HG02870 (cell line): ENCODE results near the gene RIT2.

Experiments used
- ATAC-seq: cut with Tn5 transposase; IDR thresholded peaks from one replicate; pipeline ENCODE4 v1.9.1; 2021; ENCODE audit warnings: mild to moderate bottlenecking, moderate library complexity; ENCODE audit not compliant: unreplicated experiment

The RIT2 gene

DNA sequence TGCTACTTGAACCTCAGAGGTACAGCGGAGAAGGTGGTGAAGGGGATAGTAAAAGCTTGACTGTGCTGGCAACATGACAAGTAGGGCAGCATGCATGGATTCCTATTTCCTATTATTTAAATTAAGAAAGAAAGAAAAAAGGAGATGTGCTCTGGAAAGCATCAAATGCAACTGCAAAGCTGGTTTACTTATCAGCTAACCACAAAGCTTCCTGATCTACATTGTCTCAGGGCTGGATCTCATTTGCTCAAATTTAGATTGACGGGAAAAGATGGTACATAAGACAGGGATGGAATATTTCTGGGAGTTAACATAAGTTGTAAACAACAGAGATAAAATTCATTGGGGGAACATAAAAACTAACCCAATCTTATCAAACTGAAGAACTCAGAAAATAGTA, 178.0 kb downstream of the RIT2 start:
- no peak for ATAC-seq

DNA sequence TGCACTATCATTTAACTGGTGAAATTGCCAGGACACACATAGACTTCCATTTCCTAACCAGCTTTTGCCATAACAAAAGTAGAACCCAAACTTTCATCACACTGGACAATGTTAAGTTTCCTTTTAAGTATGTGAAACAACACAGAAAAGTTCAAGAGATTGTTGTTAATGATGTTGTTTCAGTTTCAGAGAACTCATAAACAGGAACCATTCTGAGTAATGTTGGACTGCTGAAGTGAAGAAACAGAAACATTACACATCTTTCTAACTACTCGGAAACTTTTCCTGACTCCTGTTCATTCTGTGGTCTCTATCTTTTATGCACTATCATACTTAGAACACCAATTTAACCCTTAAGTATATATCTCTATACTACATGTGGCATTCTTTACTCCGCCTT, 179.2 kb downstream of the RIT2 start:
- ATAC-seq, result no peak

DNA sequence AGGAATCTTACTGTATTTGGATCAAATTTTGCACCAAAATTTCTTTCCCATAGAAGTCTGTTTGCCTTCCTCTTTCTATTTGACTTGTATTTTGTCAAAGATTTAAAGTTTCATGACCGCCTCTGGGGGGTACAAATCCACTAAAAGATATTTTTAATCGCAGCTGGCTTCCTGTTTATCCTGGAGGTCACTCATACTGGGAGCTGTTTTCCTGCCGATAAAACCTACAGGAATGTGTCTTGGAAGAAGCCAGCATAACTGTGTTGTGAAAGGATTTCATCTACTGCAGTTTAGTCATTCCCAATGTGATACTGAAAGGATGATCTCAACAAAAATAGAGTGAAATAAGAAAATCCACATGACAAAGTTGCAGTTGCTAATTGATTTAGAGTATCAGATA, 184.0 kb downstream of the RIT2 start:
- ATAC-seq, result no peak

GRCh38 chr18:42929857-42930256, 185.6 kb downstream of the RIT2 start:
- no peak for ATAC-seq

DNA sequence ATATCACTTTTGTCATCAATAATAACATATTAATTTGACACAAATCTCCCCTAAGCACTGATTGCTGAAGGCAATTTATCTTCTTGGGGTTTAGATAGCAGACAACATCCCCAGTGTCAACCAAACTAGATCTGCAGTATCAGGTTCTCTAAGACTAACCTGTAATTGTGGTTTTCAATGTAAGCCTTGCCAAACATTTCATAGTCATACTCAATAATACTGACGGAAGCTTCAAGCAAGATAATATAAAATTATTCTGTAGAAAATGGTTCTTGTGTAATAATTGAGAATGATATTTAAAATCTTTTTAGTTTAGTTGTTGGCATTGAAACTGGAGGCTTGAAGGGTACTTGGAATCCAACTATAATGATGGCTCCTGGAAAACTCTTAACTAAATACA, 186.3 kb downstream of the RIT2 start:
- no peak for ATAC-seq

GRCh38 chr18:42925036-42925435, 190.4 kb downstream of the RIT2 start:
- no peak for ATAC-seq

GRCh38 chr18:42922363-42922762, 193.1 kb downstream of the RIT2 start:
- no peak for ATAC-seq

DNA sequence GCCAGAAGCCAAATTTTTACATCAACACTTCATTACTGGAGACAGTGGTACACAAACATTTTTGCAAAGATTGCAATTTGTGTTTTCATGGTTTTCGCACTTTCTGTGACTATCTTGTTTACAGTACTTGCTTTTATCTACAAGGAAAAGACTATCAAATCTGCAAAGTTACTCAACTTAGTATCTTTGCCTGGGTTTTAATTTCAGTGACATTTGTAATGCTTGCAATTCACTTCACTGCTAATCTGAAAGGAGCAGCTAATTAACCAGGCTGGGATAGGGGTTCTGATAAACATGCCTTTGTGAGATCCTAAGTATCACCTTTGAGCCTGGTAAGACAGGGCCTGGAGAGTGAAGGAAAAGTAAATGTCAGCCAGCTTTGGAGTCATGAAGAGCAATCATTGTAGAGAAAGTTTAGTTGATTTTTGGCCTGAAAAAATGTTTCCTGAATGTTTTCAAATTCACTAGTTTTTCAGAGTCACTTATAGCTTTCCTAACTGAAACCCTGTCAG, 194.2 kb downstream of the RIT2 start:
- ATAC-seq, result no peak

DNA sequence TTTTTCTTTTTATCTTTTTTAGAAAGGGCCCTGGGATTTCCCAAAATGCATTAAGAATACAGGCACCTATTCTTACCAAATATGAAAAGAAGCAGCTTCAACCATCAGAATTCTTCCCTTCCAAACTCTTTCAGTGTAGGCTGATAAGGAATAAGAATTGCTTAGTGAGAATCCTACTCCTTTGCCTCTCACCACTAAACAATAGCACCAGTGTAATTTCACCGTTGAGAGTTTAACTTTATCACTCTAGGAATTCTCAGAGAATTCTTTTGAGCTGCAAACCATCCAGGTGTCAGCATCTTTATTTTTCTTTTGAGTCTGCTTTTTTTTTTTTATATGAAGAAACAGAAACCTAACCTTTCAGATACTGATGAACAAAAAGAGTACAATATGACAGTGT, 194.9 kb downstream of the RIT2 start:
- ATAC-seq, result no peak

- no peak for ATAC-seq
Measured at GRCh38 chr18:42915299-42915698, 200.2 kb downstream of the RIT2 start.

DNA sequence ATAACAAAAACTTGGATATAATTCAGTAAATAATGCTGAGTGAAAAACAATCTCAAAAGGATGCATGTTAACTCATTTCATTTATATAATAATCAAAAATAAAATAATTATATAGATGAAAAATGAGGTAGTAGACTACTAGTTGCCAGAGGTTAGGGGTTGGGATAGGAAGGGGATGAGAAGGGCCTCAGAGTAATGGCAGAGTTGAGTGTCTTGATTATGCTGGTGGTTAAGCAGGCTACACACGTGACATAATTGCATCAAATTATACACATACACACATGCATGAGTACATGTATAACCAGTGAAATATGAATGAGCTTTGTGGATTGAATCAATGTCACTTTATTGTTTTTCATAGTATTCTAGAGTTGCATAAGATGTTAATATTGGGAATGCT, 201.0 kb downstream of the RIT2 start:
- no peak for ATAC-seq

DNA sequence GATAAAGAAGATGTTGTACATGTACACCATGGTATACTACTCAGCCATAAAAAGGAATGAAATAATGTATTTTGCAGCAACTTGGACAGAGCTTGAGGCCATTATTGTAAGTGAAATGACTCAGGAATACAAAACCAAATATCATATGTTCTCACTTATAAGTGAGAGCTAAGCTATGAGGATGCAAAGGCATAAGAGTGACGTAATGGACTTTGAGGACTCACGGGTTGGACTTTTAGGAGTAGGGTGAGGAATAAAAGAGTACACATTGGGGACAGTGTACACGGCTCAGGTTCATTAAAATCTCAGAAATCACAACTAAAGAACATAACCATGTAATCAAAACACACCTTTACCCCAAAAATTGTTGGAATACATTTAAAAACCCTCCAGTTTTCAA, 206.4 kb downstream of the RIT2 start:
- ATAC-seq, result no peak

GRCh38 chr18:42906761-42907160, 208.7 kb downstream of the RIT2 start:
- ATAC-seq, result no peak

DNA sequence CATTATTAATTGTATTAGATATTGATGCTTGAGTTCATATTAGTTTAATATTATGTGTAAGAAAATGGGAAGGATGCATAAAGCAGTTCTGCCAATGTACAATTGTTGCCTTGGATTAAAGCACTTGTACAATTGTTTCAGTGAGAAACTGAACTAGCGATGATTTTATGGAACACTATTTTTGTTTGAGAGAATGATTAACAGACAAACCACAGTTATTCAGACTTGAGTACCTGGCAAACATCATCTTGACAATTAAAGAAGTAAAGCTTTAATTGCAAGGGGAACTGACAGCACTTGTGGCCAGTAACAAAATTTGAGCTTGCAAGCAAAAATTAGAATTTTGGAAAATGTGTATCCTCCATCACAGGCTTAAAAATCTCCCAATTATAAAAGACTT, 214.3 kb downstream of the RIT2 start:
- ATAC-seq, result no peak

DNA sequence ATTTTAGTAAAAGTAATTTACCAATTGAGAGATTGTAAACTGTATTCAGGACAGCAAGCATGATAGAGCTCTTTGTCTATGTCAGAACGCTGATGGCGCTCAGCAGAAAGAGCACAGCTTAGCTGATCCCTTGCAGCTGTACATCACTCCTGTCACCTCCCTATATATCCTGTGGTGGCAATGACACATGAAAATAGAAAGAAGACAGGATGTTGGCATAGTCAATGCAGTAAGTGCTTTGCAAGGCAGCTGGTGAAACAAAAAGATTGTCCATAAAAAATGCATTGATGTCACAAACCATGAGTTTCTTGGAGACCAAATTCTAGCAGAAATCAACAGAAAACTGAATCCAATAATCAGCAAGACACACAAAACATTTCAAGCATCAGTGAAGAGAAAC, 221.5 kb downstream of the RIT2 start:
- ATAC-seq, result no peak

DNA sequence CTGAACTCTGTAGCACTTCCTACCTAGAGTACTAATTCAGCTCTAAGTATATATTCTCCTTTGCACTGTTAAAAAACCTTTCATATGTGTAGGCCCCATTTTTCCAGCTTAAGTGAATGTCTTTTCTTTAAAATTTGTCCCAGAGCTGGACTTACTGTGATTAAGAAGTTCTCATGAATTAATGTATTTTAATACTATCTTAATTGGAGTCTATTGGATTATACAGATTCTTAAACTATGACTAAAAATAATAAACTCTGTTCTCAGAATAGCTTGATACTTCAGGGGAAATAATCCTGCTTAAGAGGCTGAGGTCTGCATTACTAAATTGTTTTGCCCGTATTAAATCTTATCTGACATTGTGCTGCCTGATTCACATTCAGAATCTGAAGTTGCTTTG, 223.3 kb downstream of the RIT2 start:
- ATAC-seq, result no peak

DNA sequence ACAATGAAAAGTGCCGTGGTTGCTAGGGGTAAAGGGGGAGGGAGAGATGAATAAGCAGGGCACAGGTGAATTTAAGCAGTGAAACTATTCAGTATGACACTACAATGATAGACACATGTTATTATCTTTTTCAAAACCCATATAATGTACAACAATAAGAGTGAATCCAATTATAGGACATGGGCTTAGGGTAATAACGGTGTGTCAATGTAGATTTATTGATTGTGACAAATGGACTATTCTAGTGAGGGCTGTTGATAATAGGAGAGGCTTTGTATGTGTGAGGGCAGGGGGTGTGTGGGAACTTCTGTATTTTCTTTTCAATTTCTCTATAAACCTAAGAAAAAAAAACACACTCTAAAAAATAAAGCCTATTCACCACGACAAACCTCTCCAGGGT, 223.8 kb downstream of the RIT2 start:
- ATAC-seq, result no peak

DNA sequence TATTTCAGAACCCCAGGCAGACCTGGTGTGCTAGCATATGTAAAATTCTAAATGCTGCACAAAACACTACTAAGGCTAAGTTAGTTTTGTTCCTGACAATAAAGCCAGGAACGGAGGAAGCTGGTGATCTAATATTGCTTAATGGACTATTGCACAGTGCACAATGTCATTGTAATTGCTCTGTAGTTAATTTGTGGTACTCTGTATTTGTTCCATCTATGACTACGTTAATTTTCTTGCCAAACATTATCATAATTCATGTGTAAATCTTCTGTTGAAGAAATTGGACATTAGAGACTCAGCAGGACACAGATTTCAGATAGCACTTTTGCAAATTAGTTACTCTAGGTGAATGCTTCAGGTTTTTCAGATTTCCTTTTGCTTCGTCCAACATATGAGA, 232.3 kb downstream of the RIT2 start:
- no peak for ATAC-seq

GRCh38 chr18:42882122-42882521, 233.4 kb downstream of the RIT2 start:
- ATAC-seq, result no peak

GRCh38 chr18:42872838-42873237, 242.6 kb downstream of the RIT2 start:
- ATAC-seq, result no peak

- no peak for ATAC-seq
Measured at GRCh38 chr18:42864876-42865275, 250.6 kb downstream of the RIT2 start.

GRCh38 chr18:42861271-42861670, 254.2 kb downstream of the RIT2 start:
- no peak for ATAC-seq

DNA sequence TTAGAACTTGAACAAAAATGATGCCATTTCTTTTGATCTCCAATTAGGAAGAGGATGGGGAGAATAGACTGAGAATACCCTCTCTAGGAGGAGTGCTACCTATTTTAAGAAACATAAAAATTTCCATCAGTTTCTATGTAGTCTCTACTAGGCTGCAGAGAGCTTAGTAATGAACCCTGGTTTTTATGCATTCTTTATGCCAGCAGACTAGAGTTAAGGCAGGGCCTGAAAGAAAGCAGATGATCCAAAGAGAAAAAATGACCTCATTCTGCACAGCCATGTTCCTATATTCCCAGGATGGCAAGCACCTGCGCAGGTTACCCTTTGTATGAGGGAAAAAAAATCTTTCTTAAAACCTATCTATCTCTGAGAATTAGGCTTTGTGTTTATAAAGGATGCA, 254.9 kb downstream of the RIT2 start:
- no peak for ATAC-seq

GRCh38 chr18:42860011-42860410, 255.5 kb downstream of the RIT2 start:
- no peak for ATAC-seq
